ENCODE measurements around the gene DIRAS2.

DNA sequence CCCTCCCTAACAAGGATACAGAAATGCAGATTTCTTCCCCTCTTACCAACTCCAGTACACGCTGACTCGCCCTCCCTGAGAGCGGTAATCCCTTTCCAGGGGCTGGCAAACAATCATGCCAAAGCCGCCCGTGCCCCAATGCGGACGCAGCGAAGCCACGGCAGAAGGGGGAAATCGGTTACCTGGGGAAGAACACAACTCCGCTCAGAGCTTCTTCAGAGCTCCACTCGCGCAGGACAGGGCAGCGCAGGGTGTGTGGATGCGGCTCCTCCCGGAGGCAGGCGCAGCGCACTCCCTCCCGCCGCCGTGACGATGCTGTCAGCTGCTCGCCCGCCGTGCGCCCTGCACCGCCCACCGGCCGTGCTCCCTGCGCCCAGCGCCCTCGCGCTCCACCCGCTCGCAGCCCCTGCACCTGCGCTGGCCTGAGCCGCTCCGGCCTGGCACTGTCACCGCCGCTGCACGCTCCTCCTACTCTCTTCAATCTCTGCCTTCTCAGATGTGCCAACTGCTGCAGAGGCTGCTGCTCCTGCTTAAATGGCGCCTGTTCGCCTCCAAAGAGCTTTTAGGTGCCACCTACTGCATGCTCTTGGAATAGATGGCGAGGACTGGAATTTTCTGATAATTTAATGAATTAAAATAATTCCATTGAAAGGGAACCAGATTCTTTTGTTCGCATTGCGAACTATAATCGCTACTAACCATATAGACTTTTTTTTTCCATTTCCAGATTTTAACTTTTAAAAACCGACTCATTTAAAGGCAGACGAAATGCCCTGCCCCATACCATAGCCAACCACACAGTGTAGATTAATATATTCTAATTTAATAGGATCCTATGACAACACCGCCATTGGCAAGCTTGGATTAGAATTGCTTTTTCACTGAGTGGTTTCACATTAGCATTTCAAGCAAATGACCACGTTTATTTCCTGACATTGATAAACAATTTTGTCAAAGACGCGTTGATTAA, at the start of gene DIRAS2:
- TF ChIP-seq ELF4 (IDR thresholded peaks at IDR 0.05) (no peak), ZNF384 (IDR thresholded peaks at IDR 0.05) (no peak), SP1 (IDR thresholded peaks at IDR 0.05) (no peak), SUZ12 (IDR thresholded peaks at IDR 0.05) (no peak), TARDBP (IDR thresholded peaks at IDR 0.05) (no peak), LEF1 (IDR thresholded peaks at IDR 0.05; ENCODE audit: borderline replicate concordance) (no peak), HDGF (IDR thresholded peaks at IDR 0.05; ENCODE audit: borderline replicate concordance) (no peak), FOXK2 (IDR thresholded peaks at IDR 0.05) (no peak)
